ENCODE data around the gene TTC39C.

GRCh38 chr18:24153397-24153796, 138.8 kb downstream of the TTC39C start:
- TF ChIP-seq CTCF (conservative IDR thresholded peaks at IDR 0.05; ENCODE audit: low read depth in 2 of 2) (no peak), EZH2phosphoT487 (IDR thresholded peaks at IDR 0.05; ENCODE audit: unreplicated experiment) (no peak), EZH2 (IDR thresholded peaks at IDR 0.05; ENCODE audit: low read depth, unreplicated experiment) (no peak), REST (IDR thresholded peaks at IDR 0.05; ENCODE audit: unreplicated experiment) (no peak), CREB1 (CRISPR knock-in tag; IDR thresholded peaks at IDR 0.05; ENCODE audit: low read depth) (no peak), ETS1 (IDR thresholded peaks at IDR 0.05) (no peak), POLR2AphosphoS5 (IDR thresholded peaks at IDR 0.05; ENCODE audit: low read depth) (no peak), STAT1 (IDR thresholded peaks at IDR 0.05; ENCODE audit: unreplicated experiment) (no peak), ZNF462 (CRISPR knock-in tag; IDR thresholded peaks at IDR 0.05) (no peak), NANOG (IDR thresholded peaks at IDR 0.05; ENCODE audit: borderline replicate concordance) (no peak)

Data from GM23338 (cell line).